ENCODE data around the gene THSD4. TPM values are rescaled to one million over a fixed set of nuclear protein-coding genes. Genes with fewer than 3 reads are reported as not detected.
"Not testable (repeated sequence)": the region's sequence is repeated elsewhere in the genome, so short reads cannot be mapped to it uniquely, and the experiment has no call there.

The THSD4 gene
- total and polyA plus RNA-seq, 8 donors, result 15.7 to 43.3 (median 19.1) TPM

DNA sequence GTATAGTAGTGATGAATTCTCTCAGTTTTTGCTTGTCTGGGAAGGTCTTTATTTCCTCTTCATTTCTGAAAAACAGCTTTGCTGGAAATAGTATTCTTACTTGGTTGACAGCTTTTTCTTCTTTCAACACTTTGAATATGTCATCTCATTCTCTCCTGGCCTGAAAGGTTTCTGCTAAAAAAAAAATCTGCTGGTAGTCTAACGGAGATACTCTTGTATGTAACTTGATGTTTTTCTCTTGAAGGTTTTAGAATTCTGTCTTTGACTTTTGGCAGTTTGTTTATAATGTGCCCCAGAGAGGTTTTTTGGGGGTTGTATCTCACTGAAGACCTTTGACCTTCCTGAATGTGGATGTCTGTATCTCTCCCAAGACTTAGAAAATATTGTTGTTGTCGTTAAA, 47.0 kb downstream of the THSD4 start:
- ATAC-seq, result no peak
- intact Hi-C loops (cut with DNase I), result no loop called here

DNA sequence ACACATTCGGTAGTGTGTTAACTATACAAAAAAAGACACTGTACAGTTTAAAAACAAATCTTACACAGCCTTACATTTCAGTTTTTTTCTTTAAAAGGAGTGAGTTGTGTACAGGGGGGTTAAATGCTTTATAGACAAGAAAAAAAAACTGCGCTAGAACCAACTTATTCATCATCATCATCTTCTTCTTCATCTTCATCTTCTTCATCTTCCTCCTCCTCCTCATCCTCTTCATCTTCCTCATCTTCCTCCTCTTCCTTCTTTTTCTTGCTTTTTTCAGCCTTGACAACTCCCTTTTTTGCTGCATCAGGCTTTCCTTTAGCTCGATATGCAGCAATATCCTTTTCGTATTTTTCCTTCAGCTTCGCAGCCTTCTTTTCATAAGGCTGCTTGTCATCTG, 49.3 kb downstream of the THSD4 start:
- H3K27ac ChIP-seq; H3K4me1 ChIP-seq; ATAC-seq; DNase-seq; H3K27me3 ChIP-seq; intact Hi-C loops (cut with DNase I); H3K9me3 ChIP-seq; H3K4me3 ChIP-seq; H3K36me3 ChIP-seq: not testable (repeated sequence)

More for the DNA sequence above, 47.0 kb downstream of the THSD4 start:
- TF ChIP-seq, protein P1, sequence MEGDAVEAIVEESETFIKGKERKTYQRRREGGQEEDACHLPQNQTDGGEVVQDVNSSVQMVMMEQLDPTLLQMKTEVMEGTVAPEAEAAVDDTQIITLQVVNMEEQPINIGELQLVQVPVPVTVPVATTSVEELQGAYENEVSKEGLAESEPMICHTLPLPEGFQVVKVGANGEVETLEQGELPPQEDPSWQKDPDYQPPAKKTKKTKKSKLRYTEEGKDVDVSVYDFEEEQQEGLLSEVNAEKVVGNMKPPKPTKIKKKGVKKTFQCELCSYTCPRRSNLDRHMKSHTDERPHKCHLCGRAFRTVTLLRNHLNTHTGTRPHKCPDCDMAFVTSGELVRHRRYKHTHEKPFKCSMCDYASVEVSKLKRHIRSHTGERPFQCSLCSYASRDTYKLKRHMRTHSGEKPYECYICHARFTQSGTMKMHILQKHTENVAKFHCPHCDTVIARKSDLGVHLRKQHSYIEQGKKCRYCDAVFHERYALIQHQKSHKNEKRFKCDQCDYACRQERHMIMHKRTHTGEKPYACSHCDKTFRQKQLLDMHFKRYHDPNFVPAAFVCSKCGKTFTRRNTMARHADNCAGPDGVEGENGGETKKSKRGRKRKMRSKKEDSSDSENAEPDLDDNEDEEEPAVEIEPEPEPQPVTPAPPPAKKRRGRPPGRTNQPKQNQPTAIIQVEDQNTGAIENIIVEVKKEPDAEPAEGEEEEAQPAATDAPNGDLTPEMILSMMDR (IDR thresholded peaks at IDR 0.05), result no peak
- peaks cover 0 to 5% of the 10 kb centered on the region in 2 donors for H3K9me3 ChIP-seq
- H3K27me3 ChIP-seq, result no peaks in the 10 kb centered on the region
- DNase-seq, result no peak
- H3K36me3 ChIP-seq, result no peaks in the 10 kb centered on the region
- H3K27ac ChIP-seq, result no peak overlapping the region
- no peak overlapping the region for H3K4me3 ChIP-seq
- H3K4me1 ChIP-seq, result no peaks in the 10 kb centered on the region

DNA sequence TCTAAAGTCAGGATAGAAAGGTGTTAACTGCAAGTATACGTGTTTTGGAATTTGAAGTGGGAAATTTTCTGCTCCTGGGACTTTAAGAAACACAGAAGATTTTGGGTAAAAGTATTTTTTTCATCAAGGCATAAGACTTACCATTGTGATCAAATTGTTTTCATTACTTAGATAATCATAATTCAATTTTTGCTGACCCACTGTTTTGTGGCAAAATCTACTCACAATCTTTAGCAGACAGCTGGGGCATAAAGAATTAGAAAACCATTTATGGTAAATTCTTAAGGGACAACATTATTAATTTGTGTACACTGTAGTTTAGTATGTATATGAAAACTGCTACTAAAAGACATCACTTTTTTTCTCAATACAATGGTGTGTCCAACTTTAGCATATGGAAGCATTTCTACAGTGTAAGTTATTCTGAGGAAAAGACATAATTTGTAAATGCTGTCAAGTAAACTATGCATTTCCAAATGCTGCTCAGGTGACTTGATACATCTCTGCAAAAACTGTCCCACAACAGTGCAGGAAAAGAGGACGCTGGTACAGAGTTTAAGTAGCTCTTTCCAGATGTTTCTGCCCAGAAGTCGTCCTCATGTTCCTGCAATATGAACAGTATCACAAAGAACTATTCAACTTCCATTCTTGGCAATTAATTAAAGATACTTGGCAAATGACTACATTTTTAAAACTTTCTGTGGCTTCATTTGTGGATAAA, 52.3 kb downstream of the THSD4 start:
- Histone ChIP-seq H3K27me3 (no peaks in the 10 kb centered on the region), H3K9me3 (peaks cover 0 to 13% of the 10 kb centered on the region in 2 donors), H3K4me1 (no peaks in the 10 kb centered on the region), H3K27ac (no peak overlapping the region), H3K36me3 (no peaks in the 10 kb centered on the region), H3K4me3 (no peak overlapping the region)
- no peak for ATAC-seq
- TF ChIP-seq, protein P1 (IDR thresholded peaks at IDR 0.05), result no peak
- intact Hi-C loops (cut with DNase I), result no loop called here
- DNase-seq, result no peak

DNA sequence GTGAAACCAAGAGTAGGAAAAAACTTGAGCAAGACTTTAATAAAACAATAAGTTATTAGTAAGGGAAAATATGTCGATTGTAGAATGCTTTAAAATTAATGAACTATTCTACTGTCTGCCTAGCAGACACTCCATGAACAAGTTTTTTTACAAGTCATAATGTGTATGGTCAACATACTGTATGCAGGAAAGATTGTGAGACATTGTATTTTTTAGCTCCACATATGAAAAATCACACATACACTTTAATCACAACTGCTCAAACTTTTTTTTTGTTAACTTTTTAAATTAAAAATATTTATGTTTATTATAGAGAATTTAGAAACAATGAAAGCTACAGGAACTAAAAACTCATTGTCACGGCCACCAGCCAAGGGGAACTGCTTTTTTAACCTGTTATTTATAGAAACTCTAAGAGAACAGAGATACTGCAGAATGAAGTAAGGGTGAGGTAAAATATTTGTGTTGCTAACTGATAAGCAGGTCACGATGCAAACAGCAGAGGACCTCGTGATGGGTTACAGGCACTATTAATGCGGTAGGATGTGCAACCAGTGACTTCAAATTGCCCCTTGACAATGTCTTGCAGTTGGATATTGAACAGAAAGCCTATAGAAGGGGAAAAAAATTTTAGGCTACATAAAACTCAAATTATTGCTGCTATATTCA, 53.0 kb downstream of the THSD4 start:
- no peaks in the 10 kb centered on the region for H3K36me3 ChIP-seq
- H3K27me3 ChIP-seq, result no peaks in the 10 kb centered on the region
- DNase-seq (no peak), ATAC-seq (no peak)
- TF ChIP-seq, protein P1 (IDR thresholded peaks at IDR 0.05), result no peak
- peaks cover 0 to 13% of the 10 kb centered on the region in 2 donors for H3K9me3 ChIP-seq
- intact Hi-C loops (cut with DNase I), result no loop called here
- H3K27ac ChIP-seq, result no peak overlapping the region
- H3K4me3 ChIP-seq, result no peak overlapping the region
- H3K4me1 ChIP-seq, result no peaks in the 10 kb centered on the region

DNA sequence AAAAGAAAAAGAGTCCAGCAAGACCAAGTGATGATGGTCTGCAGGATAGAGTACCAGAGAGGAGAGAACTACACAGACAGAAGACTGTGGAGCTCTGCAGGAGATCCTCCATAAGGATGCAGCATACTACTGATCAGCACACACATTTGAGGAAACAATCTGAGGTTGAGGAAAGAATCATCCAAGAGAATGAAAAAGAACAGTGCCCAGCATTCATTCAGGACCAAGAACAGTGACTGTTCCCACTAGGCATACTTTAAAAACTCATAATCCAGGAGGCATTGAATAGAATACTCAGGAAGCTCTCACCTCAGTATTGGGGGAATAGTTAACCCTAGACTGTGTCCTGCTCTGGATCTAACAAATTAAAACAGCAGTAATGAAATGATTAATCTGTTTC, 54.9 kb downstream of the THSD4 start:
- Histone ChIP-seq H3K27ac (no peak overlapping the region), H3K36me3 (no peaks in the 10 kb centered on the region), H3K4me1 (no peaks in the 10 kb centered on the region), H3K4me3 (no peak overlapping the region), H3K27me3 (no peaks in the 10 kb centered on the region), H3K9me3 (peaks cover 0 to 18% of the 10 kb centered on the region in 2 donors)
- DNase-seq (no peak), ATAC-seq (no peak)
- TF ChIP-seq, protein P1 (IDR thresholded peaks at IDR 0.05), result no peak
- intact Hi-C loops (cut with DNase I), result no loop called here
